IMR-90 (cell line): Measurements from ENCODE around the gene FBXL14. TPM values are rescaled to one million over a fixed set of nuclear protein-coding genes. Genes with fewer than 3 reads are reported as not detected.

Experiments used
- ATAC-seq: fragments of 200-7000 bp; cut with Tn5 transposase; 2 replicates; pipeline ENCODE4 v1.9.1; 2020; ENCODE audit warnings: low read depth, mild to moderate bottlenecking, moderate library complexity
- BruUV-seq: library from RNA; stranded (reverse); fragments of 400-500 nt; replicated peaks from 2 replicates; lab custom pipeline; 2021; lab: Mats Ljungman, UMichigan
- CTCF ChIA-PET: fragments of 300-600 bp; formaldehyde crosslinking; extraction: SDS; loops from one replicate; lab custom pipeline; 2021; ENCODE audit warnings: antibody characterized with exemption; lab: Yijun Ruan, JAX
- POLR2A ChIA-PET: fragments of 300-600 bp; sonication (Branson Sonifier 250); formaldehyde crosslinking; loops from one replicate; lab custom pipeline; 2022; ENCODE audit warnings: antibody characterized with exemption; ENCODE audit not compliant: unreplicated experiment; lab: Charles Lee
- DNase-seq: peaks from one replicate; pipeline ENCODE4 v3.0.0; 2013
- H2AFZ ChIP-seq: replicated peaks from 2 replicates; pipeline ENCODE3; 2013; ENCODE audit warnings: low read length, mild to moderate bottlenecking; ENCODE audit not compliant: poor library complexity
- H2AK5ac ChIP-seq: 2 replicates; pipeline ENCODE4 v1.6.1; 2013; ENCODE audit warnings: low read depth, low read length, inconsistent platforms
- H2AK9ac ChIP-seq: replicated peaks from 2 replicates; pipeline ENCODE3; 2013; ENCODE audit warnings: mild to moderate bottlenecking, low read depth, low read length, moderate library complexity; ENCODE audit not compliant: poor library complexity
- H2BK120ac ChIP-seq: 2 replicates; pipeline ENCODE4 v1.6.1; 2013; ENCODE audit warnings: low read depth, low read length, inconsistent platforms
- H2BK15ac ChIP-seq: 3 replicates; pipeline ENCODE4 v1.6.1; 2013; ENCODE audit warnings: low read depth, low read length, inconsistent platforms
- H2BK20ac ChIP-seq: 2 replicates; pipeline ENCODE4 v1.6.1; 2013; ENCODE audit warnings: low read depth, mild to moderate bottlenecking, inconsistent platforms, low read length, moderate library complexity
- H2BK5ac ChIP-seq: 2 replicates; pipeline ENCODE4 v1.6.1; 2013; ENCODE audit warnings: mild to moderate bottlenecking, low read depth, low read length, inconsistent platforms; ENCODE audit not compliant: poor library complexity, severe bottlenecking
- H3K14ac ChIP-seq: replicated peaks from 2 replicates; pipeline ENCODE4 v1.6.1; 2013; ENCODE audit warnings: low read depth, low read length, inconsistent platforms
- H3K18ac ChIP-seq: 2 replicates; pipeline ENCODE4 v1.6.1; 2013; ENCODE audit warnings: low read depth, low read length, control low read depth
- H3K23ac ChIP-seq: 2 replicates; pipeline ENCODE4 v1.6.1; 2013; ENCODE audit warnings: low read depth, low read length, inconsistent platforms
- H3K27ac ChIP-seq: 2 replicates; pipeline ENCODE4 v1.5.1; 2013; ENCODE audit warnings: mild to moderate bottlenecking, control low read depth, low read length; ENCODE audit not compliant: insufficient read depth
- H3K27me3 ChIP-seq: 2 replicates; pipeline ENCODE4 v1.6.1; 2013; ENCODE audit warnings: low read length; ENCODE audit not compliant: control insufficient read depth, insufficient read depth
- H3K36me3 ChIP-seq: 2 replicates; pipeline ENCODE4 v1.6.1; 2013; ENCODE audit warnings: low read length, mixed read lengths; ENCODE audit not compliant: control insufficient read depth, insufficient read depth
- H3K4ac ChIP-seq: 2 replicates; pipeline ENCODE4 v1.6.1; 2013; ENCODE audit warnings: low read depth, low read length, inconsistent platforms
- H3K4me1 ChIP-seq: 2 replicates; pipeline ENCODE4 v1.6.1; 2013; ENCODE audit warnings: low read length, mixed read lengths; ENCODE audit not compliant: control insufficient read depth, insufficient read depth
- H3K4me2 ChIP-seq: 2 replicates; pipeline ENCODE4 v1.6.1; 2013; ENCODE audit warnings: low read depth, mild to moderate bottlenecking, control low read depth, low read length, moderate library complexity
- H3K4me3 ChIP-seq: 2 replicates; pipeline ENCODE4 v1.5.1; 2013; ENCODE audit warnings: low read depth, mild to moderate bottlenecking, control low read depth, low read length, moderate library complexity; ENCODE audit not compliant: insufficient read depth
- H3K56ac ChIP-seq: 2 replicates; pipeline ENCODE4 v1.6.1; 2013; ENCODE audit warnings: low read length, inconsistent platforms; ENCODE audit not compliant: insufficient read depth; ENCODE audit errors: extremely low read depth
- H3K79me1 ChIP-seq, 2 experiments: 2 replicates each; pipeline ENCODE4 v1.6.1; 2013; ENCODE audit warnings: low read length in 2 of 2, inconsistent platforms in 1 of 2, low read depth in 1 of 2
- H3K9ac ChIP-seq: 2 replicates; pipeline ENCODE4 v1.6.1; 2013; ENCODE audit warnings: low read depth, low read length, control low read depth
- H3K9me1 ChIP-seq: 2 replicates; pipeline ENCODE4 v1.6.1; 2013; ENCODE audit warnings: low read length, inconsistent platforms; ENCODE audit not compliant: insufficient read depth
- H3K9me3 ChIP-seq: 2 replicates; pipeline ENCODE4 v1.6.1; 2013; ENCODE audit warnings: low read length; ENCODE audit not compliant: control insufficient read depth, insufficient read depth
- H4K20me1 ChIP-seq: 2 replicates; pipeline ENCODE4 v1.6.1; 2013; ENCODE audit warnings: low read length, inconsistent platforms; ENCODE audit not compliant: insufficient read depth
- H4K5ac ChIP-seq: 2 replicates; pipeline ENCODE4 v1.6.1; 2013; ENCODE audit warnings: mild to moderate bottlenecking, low read depth, low read length, control low read depth
- H4K8ac ChIP-seq, 2 experiments: 2 replicates each; pipeline ENCODE4 v1.6.1; 2013; ENCODE audit warnings: low read depth in 2 of 2, low read length in 2 of 2, control low read depth in 1 of 2, inconsistent platforms in 1 of 2
- H4K91ac ChIP-seq: 2 replicates; pipeline ENCODE4 v1.6.1; 2013; ENCODE audit warnings: low read depth, low read length, inconsistent platforms; ENCODE audit not compliant: insufficient read depth
- ELK1 ChIP-seq: fragments of 150-350 bp; IDR thresholded peaks from 2 replicates; pipeline ENCODE4 v1.6.1; 2016; ENCODE audit warnings: low read depth, mild to moderate bottlenecking, low read length, moderate library complexity, borderline replicate concordance
- RAD21 ChIP-seq: IDR thresholded peaks from 2 replicates; pipeline ENCODE4 v1.6.1; 2012; ENCODE audit warnings: low read length, improper control_type of control experiment
- SMC3 ChIP-seq: fragments of 150-350 bp; IDR thresholded peaks from 2 replicates; pipeline ENCODE4 v1.6.1; 2016; ENCODE audit warnings: low read depth, mild to moderate bottlenecking, antibody characterized with exemption, low read length, moderate library complexity
- WGBS, 2 experiments: methylation state at CpG; one replicate each; pipeline versions ENCODE4 v1.1.5 to v1.1.7; 2013; ENCODE audit warnings: missing lambda C conversion rate in 2 of 2; ENCODE audit not compliant: insufficient read length in 1 of 2; ENCODE audit errors: extremely low coverage in 2 of 2; 5-methylcytosine and 5-hydroxymethylcytosine counted together
- dilution Hi-C: fragments of 300-500 bp; cut with HindIII; formaldehyde crosslinking; loops from one replicate; pipeline ENCODE4 v1.14.3; 2018; ENCODE audit warnings: low sequenced_read_pairs; ENCODE audit not compliant: unreplicated experiment
- in situ Hi-C: fragments of 300-500 bp; cut with MboI; formaldehyde crosslinking; loops from 3 replicates; pipeline ENCODE4 v1.14.3; 2019; ENCODE audit warnings: low sequenced_read_pairs, inconsistent platforms, mixed read lengths
- intact Hi-C: fragments of 100-400 bp; cut with micrococcal nuclease; formaldehyde crosslinking; loops from 2 replicates; pipeline ENCODE4 v1.10.0; 2022
- polyA plus RNA-seq, 3 experiments: library from polyadenylated mRNA; depleted of rRNA; stranded (reverse); fragments of >200 nt; gene quantifications; 2 replicates each; pipeline ENCODE4 v1.2.3, GENCODE V29; 2012; ENCODE audit warnings: low replicate concordance in 1 of 3
- total RNA-seq: library from RNA; depleted of rRNA; stranded (reverse); fragments of >200 nt; gene quantifications from 2 replicates; pipeline ENCODE4 v1.2.3, GENCODE V29; 2012

Gene FBXL14
- total and polyA plus RNA-seq, 2 of the 4 experiments (the other 2 are of a cell fraction): 4.7 to 7.3 TPM

GRCh38 chr12:1531654-1532374 is 62.6 kb downstream of the FBXL14 start:
- Histone ChIP-seq H3K4ac (peak overlapping the region; percentile 67), H3K9ac (peak overlapping the region; percentile 60), H3K9me3 (no peaks in the 10 kb centered on the region), H3K18ac (no peak overlapping the region), H2BK5ac (no peak overlapping the region), H2BK15ac (no peak overlapping the region), H2AFZ (peak overlapping the region; percentile 81), H3K27me3 (no peaks in the 10 kb centered on the region), H2BK20ac (no peak overlapping the region), H3K79me1 (peaks cover 7 to 81% of the 10 kb centered on the region in 2 experiments; a peak in 3 of 4 replicates), H4K20me1 (peaks cover 54% of the 10 kb centered on the region), H4K91ac (peak overlapping the region; percentile 32), H3K4me2 (peak overlapping the region; percentile 75), H3K4me1 (peaks cover 44% of the 10 kb centered on the region), H3K23ac (peak overlapping the region; percentile 97), H3K36me3 (no peaks in the 10 kb centered on the region), H4K5ac (no peak overlapping the region), H3K27ac (no peak overlapping the region; the same call in 1 of the 2 replicates), H3K9me1 (peaks cover 35% of the 10 kb centered on the region), H4K8ac (peak overlapping the region in 1 of 2 experiments; percentile 24; a peak in 1 of 4 replicates), H3K14ac (peak overlapping the region; percentile 92), H3K4me3 (peak overlapping the region; percentile 58), H2AK9ac (peak overlapping the region; percentile 93), H3K56ac (peak overlapping the region; percentile 26; the same call in 1 of the 2 replicates), H2AK5ac (peak overlapping the region; percentile 57; the same call in 1 of the 2 replicates), H2BK120ac (peak overlapping the region; percentile 70; the same call in 1 of the 2 replicates)
- BruUV-seq: no TSS peak
- TF ChIP-seq RAD21 (no peak), SMC3 (no peak), ELK1 (no peak)
- ChIA-PET POLR2A (no interaction called here), CTCF (interaction anchor here (1.1 to 1.3 kb wide), 2 partner anchors 32 to 75 kb away, joined by 3 read pairs; no protein-coding TSS in a partner anchor)
- WGBS, 2 experiments: 87% methylated on average over 9 of the region's 26 CpGs; no CpG with 5 or more reads in 1 of the 2 experiments
- ATAC-seq: no peak
- dilution Hi-C loops: no loop called here
- in situ Hi-C loops: no loop called here
- DNase-seq: no peak
- intact Hi-C loops: loop anchor here (5.0 kb wide), 1 partner anchor 45 kb away; no protein-coding TSS in a partner anchor
